GM19328 (cell line): ENCODE results near the gene GZMB.
"Not testable (repeated sequence)": the region's sequence is repeated elsewhere in the genome, so short reads cannot be mapped to it uniquely, and the experiment has no call there.

Experiments used
- ATAC-seq: cut with Tn5 transposase; IDR thresholded peaks from one replicate; pipeline ENCODE4 v1.9.1; 2021; ENCODE audit warnings: mild to moderate bottlenecking, moderate library complexity; ENCODE audit not compliant: unreplicated experiment

The GZMB gene

DNA sequence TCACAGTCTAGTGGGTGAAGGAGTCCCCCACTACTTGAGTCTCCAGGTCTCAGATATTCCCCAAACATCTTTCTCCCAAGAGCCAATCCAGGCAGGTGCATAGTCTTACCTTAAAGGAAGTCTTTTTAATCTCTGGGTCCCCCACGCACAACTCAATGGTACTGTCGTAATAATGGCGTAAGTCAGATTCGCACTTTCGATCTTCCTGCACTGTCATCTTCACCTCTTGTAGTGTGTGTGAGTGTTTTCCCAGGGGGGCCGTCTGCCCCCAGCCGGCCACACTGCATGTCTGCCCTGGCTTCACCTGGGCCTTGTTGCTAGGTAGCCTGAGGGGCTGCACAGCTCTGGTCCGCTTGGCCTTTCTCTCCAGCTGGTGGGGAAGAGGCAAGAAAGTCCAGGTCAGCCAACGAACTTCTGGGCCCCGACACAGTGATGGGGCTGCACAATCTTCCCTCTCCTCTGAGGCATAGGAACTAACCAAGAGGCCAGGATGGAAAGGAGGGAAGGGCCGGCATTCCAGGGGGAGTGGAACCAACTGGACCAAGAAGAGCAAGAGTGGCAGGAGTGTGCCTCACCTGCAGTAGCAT, 2.1 kb downstream of the GZMB start:
- no peak for ATAC-seq

DNA sequence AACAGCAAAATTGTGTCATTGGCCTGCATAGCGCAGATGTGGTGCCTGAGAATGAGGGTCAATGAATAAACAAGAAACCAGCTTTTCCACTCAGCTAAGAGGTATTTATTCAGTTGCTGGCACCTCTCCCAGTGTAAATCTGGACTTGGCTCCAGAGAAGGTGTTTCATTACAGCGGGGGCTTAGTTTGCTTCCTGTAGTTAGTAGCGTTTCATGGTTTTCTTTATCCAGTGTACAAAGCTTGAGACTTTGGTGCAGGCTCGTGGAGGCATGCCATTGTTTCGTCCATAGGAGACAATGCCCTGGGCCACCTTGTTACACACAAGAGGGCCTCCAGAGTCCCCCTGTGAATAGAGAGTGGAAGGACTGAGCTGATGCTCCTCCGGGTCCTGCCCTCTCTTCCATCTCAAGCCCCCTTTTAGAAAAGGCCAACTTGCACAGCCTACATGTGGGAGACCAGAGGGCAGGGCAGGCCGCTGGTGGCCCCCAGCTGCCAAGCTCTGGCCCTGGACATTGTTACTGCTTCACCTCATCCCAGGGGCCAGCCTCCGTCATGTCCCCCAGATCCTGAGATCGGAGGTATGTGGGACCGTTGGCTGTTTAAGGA, 3.0 kb downstream of the GZMB start:
- ATAC-seq: no peak

DNA sequence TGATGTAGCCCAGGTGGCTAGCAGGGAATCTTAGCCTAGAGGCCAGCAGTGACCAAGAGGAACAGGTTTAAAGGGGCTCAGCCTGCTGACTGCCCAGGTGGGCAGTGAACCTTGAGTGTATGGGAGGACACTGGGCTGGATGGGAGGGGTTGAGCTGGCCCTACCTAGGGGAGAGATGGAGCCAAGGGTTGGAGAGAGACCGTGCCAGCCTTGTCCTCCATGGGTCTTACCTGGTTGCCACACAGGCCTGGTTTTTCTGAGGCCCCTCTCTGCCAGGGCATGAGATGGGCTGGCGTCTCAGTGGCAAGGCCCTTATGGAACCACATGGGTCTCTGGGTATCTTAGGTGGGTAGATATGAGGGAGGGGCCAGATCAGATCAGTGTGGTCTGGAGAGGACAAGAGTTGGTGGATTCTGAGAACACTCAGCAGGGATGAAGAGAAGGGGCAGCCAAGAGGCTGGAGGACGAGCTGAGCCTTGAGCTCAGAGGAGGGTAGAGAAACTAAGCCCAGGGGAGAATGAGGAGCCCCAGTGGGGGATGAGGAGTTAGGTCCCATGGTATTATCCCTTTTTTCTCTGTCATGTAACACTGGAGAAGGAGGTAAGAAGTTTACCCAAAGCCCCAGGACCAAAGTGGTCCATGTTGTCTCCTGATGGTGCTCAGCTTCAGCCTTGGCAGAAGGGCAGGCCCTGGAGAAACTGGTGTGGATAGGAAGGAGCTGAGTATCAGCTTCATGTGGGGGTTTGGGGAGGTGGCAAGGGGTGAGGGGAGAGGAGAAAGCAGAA, 3.7 kb downstream of the GZMB start:
- no peak for ATAC-seq

DNA sequence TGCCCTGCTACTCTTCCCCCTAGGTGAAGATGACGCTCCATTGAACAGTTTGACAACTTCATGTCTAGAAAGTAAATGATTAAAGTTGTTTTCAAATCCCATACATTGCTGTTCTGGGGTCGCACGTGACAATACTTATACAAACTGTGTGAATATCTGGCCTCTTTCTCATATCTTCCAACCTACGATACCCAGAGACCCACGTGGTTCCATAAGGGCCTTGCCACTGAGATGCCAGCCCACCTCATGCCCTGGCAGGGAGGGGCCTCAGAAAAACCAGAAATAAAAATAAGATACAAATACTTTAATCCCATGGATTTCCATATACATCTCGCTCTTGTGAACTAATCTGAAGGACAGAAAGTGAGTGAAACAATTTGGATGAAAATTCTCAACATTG, 4.5 kb downstream of the GZMB start:
- no peak for ATAC-seq

DNA sequence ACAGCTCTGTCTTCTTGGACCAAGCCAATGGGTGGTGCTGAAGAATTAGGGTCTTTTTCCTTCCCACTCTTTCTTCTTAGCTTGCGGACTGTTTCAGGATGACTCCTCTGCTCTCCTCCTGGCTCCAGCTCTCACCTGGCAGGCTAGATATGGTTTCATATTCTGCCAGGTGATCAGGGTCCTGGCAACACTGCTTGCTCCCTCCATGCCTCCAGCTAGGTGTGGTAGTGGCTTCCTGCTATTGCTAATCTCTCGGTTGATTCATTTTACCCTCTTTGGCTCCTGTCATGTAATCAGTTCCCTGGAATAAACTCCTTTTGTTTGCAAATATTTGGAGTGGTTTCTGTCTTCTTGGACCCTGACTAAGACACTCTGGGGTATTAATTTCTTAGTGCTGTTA, 20.2 kb downstream of the GZMB start:
- no peak for ATAC-seq

DNA sequence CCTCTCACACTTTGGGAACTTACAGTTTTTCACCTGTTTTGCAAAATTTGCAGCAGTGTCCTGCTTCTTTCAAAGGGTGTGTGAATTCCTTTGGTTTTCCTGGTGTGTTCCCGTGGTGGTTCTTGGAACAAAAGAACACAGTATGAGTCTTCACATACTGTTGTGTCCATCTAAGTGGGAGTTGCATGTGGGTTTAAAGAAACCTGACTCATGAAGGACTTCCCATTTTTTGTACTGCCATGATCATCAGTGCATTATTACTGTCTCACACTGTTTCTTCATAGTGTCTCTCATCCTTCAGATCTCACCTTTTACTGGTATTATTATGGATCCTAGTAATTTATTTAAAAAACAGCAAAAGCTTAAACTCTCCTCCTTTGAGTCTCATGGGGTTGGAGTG, 20.7 kb downstream of the GZMB start:
- ATAC-seq: no peak

DNA sequence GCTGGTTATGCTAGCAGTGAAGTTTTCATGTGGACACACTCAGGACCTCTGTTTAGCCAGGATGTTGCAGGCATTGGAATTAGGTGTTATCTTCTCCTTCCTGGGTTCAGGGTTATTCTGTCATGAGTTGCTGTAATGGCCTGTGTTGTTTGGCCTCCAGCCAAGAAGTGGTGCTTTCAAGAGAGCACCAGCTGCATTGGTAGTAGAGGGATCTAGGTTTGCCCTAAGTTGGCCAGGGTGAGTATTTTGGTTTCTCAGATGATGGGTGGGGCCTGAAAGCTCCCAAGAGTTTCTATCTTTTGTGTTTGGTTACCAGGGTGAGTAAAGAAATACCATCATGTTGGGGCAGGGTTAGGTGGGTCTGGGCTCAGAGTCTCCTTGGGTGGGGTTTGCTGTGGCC, 21.8 kb downstream of the GZMB start:
- ATAC-seq: no peak

DNA sequence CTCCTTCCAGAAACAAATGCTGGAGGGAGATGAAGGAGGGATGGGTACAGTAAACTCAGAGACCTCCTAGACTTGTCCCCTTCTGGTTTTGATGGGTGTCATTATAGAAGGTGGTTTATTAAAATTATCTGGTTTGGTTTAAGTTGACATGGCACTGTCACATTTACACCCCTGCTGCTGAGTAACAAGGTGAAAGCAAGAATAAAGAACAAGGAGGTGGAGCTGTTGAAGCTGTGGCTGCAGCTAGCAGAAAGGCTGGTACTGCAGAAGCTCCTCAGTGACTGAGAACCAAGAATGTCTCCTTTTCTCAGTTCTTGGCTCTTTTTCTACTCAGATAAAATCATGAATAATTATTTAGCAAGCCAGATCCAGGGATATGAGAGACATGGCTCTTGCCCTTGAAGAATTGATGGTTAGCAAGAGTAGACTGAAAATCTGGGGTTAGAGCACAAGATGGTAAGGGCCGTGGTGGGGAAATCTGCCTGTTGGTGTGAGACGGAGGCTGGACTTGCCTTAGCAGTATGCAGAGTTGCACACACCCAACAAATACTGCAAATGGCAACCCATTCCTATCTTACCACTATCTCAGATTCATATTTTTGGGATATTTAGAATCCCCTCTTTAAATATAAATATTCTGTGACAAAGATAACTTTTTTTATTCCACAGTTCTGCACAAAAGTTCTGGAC, 24.2 kb downstream of the GZMB start, which contains the start of gene GZMH:
Gene GZMH, minus strand, starts transcription at position 31 of the 690 bp plus-strand sequence. CDS start 72 bp downstream, outside the sequence.
- ATAC-seq: no peak

DNA sequence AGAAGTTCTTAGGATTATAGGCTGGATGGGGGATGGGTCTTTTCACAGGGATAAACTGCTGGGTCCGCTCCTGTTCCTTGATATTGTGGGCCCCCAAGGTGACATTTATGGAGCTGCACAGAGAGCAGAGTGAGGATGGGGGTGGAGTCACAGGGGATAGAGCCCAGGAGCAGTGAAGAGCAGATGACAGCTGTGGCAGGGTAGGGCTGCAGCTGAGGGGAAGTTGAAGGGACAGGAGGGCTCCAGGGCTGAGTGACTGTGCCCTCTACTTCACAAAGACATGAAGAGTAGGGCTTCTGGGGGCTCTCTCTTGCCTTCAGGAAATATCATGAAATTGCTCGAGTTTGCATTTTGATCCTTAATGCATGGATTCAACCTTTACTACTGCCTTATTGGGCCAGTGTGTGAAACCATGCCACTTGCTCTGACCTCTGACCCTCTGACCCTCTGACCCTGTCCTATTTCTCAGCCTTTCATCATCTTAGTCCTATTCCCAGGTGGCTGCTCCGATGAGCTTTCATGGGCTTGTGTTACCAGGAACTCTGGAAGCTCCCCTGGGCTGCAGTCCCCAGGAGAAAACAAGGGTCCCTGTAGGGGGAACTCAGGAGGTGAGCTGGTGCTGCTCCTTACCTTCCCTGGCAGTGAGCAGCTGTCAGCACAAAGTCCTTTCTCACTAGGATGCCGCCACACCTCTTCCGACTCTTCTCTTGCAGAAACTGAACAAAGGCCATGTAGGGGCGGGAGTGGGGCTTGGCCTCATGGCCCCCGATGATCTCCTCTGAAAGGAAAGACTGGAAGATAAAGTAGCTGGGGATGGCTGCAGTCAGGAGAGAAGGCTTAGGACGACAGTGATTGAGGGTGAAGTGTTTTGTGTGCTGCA, 26.1 kb downstream of the GZMB start:
- ATAC-seq: no peak

DNA sequence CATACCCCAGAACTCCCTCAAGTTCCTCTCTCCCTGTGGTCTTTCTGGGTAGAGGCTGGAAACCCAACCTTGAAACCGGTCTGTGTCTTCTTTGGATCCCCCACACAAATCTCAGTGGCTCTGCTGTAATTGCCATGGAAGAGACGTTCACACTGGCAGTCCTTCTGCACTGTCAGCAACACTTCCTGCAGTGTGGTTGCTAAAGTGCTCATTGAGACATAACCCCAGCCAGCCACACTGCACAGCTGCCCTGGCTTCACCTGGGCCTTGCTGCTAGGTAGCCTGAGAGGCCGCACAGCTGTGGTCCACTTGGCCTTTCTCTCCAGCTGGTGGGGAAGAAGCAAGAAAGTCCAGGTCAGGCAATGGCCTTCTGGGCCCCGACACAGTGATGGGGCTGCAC, 26.9 kb downstream of the GZMB start:
- no peak for ATAC-seq

DNA sequence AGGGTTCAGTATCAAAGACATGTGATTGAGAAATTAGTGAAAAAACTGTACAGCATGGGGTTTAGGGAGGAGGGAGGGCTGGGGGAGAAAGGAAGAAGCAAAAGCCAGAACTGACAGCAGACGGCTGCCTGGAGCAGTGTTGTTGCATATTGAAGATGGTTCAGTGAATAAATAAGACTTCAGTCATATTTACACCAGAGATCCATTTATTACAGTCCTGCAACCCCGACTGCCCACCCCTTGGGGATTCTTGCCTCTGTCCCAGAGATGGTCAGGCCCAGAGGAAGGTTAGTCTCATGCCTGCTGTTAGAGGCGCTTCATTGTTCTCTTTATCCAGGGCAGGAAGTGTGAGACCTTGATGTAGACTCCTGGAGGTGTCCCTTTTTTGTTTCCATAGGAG, 27.7 kb downstream of the GZMB start:
- ATAC-seq: no peak

DNA sequence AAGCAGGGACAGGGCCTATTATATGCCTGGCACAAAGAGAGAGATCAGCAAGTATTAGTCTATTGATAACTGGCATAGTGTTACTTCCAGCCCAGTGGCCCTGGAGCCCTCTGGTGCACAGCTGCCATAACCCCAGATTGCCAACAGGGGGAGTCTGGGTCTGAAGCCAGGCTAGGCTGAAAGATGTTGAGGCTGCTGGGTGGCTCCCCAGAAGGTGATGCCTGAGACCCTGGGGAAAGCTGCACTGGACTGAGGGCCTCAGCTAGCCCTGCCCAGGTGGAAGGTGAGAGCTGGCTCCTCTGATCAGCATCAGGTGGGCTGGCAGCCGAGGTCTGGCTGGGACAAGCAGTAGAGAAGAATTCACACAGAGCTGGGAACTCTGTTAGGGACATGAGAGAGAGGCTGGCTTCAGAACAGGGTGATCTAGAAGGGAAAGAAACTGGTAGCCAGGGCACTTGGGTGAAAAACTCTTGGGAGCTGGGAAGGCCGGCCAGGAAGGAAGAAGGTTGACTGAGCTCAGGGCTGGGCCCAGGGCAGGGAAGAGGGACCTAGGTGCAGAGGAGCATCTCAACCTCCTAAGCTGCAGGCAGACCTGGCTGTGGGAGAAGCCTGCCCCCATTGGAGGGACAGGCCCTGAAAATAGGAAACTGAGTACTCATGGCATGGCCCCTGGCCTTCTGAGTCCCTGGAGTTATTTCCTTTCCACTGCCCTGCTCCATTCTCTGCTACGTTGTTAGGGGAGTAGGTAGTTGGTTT, 28.4 kb downstream of the GZMB start:
- ATAC-seq: peak; percentile 90

DNA sequence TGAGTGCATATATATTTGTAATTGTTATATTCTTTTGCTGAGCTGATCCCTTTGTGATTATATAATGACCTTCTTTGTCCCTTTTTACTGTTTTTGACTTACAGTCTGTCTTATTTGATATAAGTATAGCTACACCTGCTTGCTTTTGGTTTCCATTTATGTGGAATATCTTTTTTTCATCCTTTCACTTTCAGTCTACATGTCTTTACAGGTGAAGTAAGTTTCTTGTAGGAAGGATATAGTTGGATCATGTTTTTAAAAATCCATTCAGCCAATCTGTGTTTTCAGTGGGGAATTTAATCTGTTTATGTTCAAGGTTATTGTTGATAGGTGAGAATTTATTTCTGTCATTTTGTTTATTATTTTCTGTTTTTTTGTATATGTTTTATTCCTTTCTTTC, 36.6 kb downstream of the GZMB start:
- no peak for ATAC-seq

DNA sequence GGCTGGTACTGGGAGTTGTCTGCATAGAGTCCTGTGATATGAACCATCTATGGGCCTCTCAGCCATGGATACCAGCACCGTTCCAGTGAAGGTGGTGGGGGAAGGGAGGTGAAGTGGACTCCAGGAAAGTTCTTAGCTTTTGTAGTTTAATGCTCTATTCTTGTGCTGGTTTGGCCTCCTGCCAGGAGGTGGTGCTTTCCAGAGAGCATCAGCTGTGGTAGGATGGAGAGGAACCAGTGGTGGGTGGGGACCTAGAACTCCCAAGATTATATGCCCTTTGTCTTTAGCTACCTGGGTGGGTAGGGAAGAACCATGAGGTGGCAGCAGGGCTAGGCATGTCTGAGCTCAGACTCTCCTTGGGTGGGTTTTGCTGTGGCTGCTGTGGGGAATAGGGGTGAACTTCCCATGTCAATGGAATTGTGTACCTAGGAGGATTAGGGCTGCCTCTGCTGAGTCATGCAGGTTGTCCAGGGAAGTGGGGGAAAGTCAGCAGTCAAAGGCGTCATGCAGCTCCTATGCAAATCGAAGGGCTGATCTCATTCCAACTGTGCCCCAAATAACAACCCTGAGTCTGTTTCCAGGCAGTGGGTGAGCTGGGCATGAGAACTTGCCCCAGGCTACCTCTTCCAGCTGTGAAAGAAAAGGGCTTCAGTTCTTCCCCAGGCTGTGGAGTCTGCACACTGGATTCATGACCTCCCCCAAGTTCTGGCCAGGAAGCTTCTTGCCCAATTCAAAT, 38.7 kb downstream of the GZMB start:
- ATAC-seq: no peak

DNA sequence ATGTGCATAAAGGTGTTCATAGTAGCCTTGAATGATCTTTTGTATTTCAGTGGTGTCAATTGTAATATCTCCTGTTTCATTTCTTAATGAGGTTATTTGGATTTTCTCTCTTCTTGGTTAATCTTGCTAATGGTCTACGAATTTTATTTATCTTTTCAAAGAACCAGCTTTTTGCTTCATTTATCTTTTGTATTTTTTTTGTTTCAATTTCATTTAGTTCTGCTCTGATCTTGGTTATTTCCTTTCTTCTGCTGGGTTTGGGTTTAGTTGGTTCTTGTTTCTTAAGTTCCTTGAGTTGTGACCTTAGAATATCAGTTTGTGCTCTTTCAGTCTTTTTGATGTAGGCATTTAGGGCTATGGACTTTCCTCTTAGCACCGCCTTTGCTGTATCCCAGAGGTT, 43.0 kb downstream of the GZMB start:
- not testable (repeated sequence) for ATAC-seq

DNA sequence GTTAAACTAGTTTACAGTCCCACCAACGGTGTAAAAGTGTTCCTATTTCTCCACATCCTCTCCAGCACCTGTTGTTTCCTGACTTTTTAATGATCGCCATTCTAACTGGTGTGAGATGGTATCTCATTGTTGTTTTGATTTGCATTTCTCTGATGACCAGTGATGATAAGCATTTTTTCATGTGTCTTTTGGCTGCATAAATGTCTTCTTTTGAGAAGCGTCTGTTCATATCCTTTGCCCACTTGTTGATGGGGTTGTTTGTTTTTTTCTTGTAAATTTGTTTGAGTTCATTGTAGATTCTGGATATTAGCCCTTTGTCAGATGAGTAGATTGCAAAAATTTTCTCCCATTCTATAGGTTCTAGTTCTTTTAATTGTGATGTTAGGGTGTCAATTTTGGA, 49.6 kb downstream of the GZMB start:
- ATAC-seq: not testable (repeated sequence)
